Neural cell (in vitro differentiated cells): Measurements from ENCODE around the gene MBD4. TPM values are rescaled to one million over a fixed set of nuclear protein-coding genes. Genes with fewer than 3 reads are reported as not detected.
"Not testable (repeated sequence)": the region's sequence is repeated elsewhere in the genome, so short reads cannot be mapped to it uniquely, and the experiment has no call there.

ENCODE experiments used
- H2AFZ ChIP-seq: fragments of 200-600, 300-800 bp; sonication (generic), shearing (Covaris generic); 2 replicates; pipeline ENCODE4 v1.6.0; 2014; ENCODE audit warnings: low read depth, mild to moderate bottlenecking, antibody characterized with exemption, low read length, moderate library complexity
- H3F3A ChIP-seq: fragments of 200-600 bp; shearing (Covaris generic); 2 replicates; pipeline ENCODE4 v1.6.1; 2016; ENCODE audit warnings: mild to moderate bottlenecking, moderate library complexity, mixed read lengths, antibody characterized with exemption, low read length; ENCODE audit not compliant: insufficient read depth, poor library complexity, severe bottlenecking
- H3K27ac ChIP-seq: fragments of 200-600, 300-800 bp; sonication (generic), shearing (Covaris generic); 2 replicates; pipeline ENCODE4 v1.5.1; 2014; ENCODE audit warnings: mild to moderate bottlenecking, low read length, moderate library complexity
- H3K27me3 ChIP-seq: fragments of 300-800, 200-600 bp; sonication (generic), shearing (Covaris generic); 2 replicates; pipeline ENCODE4 v1.6.0; 2014; ENCODE audit warnings: mild to moderate bottlenecking, low read depth, low read length, moderate library complexity; ENCODE audit not compliant: insufficient read depth
- H3K36me3 ChIP-seq: fragments of 300-800, 200-600 bp; sonication (generic), shearing (Covaris generic); 2 replicates; pipeline ENCODE4 v1.5.1; 2014; ENCODE audit warnings: mild to moderate bottlenecking, antibody characterized with exemption, low read length, moderate library complexity; ENCODE audit not compliant: insufficient read depth
- H3K4me2 ChIP-seq: fragments of 300-800, 200-600 bp; sonication (generic), shearing (Covaris generic); 2 replicates; pipeline ENCODE4 v1.6.0; 2014; ENCODE audit warnings: mild to moderate bottlenecking, low read length
- H3K4me3 ChIP-seq: fragments of 300-800, 200-600 bp; sonication (generic), shearing (Covaris generic); 2 replicates; pipeline ENCODE4 v1.5.1; 2014; ENCODE audit warnings: mild to moderate bottlenecking, low read length, moderate library complexity
- H3K79me2 ChIP-seq: fragments of 200-600 bp; shearing (Covaris generic); replicated peaks from 2 replicates; pipeline ENCODE4 v1.6.0; 2014; ENCODE audit warnings: mild to moderate bottlenecking, low read length, moderate library complexity; ENCODE audit not compliant: insufficient read depth
- H3K9ac ChIP-seq: fragments of 300-800, 200-600 bp; sonication (generic), shearing (Covaris generic); 2 replicates; pipeline ENCODE4 v1.6.1; 2016; ENCODE audit warnings: mild to moderate bottlenecking, low read length, mixed read lengths
- H3K9me2 ChIP-seq: fragments of 200-600 bp; shearing (Covaris generic); 2 replicates; pipeline ENCODE4 v1.6.1; 2016; ENCODE audit warnings: mild to moderate bottlenecking, low read length, mixed read lengths; ENCODE audit not compliant: insufficient read depth
- H3K9me3 ChIP-seq: fragments of 200-600, 300-800 bp; sonication (generic), shearing (Covaris generic); 2 replicates; pipeline ENCODE4 v1.6.1; 2016; ENCODE audit warnings: mild to moderate bottlenecking, mixed run types, low read length, moderate library complexity, mixed read lengths
- H4K20me1 ChIP-seq: fragments of 200-600 bp; shearing (Covaris generic); 2 replicates; pipeline ENCODE4 v1.6.1; 2016; ENCODE audit warnings: mild to moderate bottlenecking, mixed run types; ENCODE audit not compliant: insufficient read depth
- EP300 ChIP-seq: fragments of 450-650 bp; conservative IDR thresholded peaks from 2 replicates; pipeline ENCODE4 v1.6.1; 2014; ENCODE audit warnings: antibody characterized with exemption, mild to moderate bottlenecking, moderate library complexity; ENCODE audit not compliant: poor library complexity, severe bottlenecking
- EZH2 ChIP-seq: fragments of 200-600, 300-800 bp; shearing (Covaris generic), sonication (generic); IDR thresholded peaks from 2 replicates; pipeline ENCODE4 v1.6.1; 2014; ENCODE audit warnings: antibody characterized with exemption, low read length, borderline replicate concordance, mild to moderate bottlenecking; ENCODE audit not compliant: insufficient read depth, poor library complexity, severe bottlenecking
- MXI1 ChIP-seq: fragments of 450-650 bp; conservative IDR thresholded peaks from 2 replicates; pipeline ENCODE4 v1.6.1; 2014; ENCODE audit warnings: antibody characterized with exemption, mild to moderate bottlenecking; ENCODE audit not compliant: poor library complexity, severe bottlenecking
- POLR2AphosphoS5 ChIP-seq: IDR thresholded peaks from 2 replicates; pipeline ENCODE4 v1.6.1; 2012
- RAD21 ChIP-seq: fragments of 450-650 bp; conservative IDR thresholded peaks from 2 replicates; pipeline ENCODE4 v1.6.1; 2014; ENCODE audit warnings: antibody characterized with exemption, mild to moderate bottlenecking, moderate library complexity
- SMC3 ChIP-seq: fragments of 450-650 bp; conservative IDR thresholded peaks from 2 replicates; pipeline ENCODE4 v1.6.1; 2014; ENCODE audit warnings: antibody characterized with exemption, mild to moderate bottlenecking, moderate library complexity; ENCODE audit not compliant: poor library complexity
- TAF1 ChIP-seq: IDR thresholded peaks from 2 replicates; pipeline ENCODE4 v1.6.1; 2012; ENCODE audit warnings: low read depth
- polyA plus RNA-seq: library from polyadenylated mRNA; depleted of rRNA; stranded (reverse); fragments of >200 nt; gene quantifications from 2 replicates; pipeline ENCODE4 v1.2.3, GENCODE V29; 2014
- TF ChIP-seq, protein P1 (sequence below): fragments of 450-650 bp; IDR thresholded peaks from 2 replicates; pipeline ENCODE4 v1.5.1; 2014; ENCODE audit warnings: antibody characterized with exemption, mild to moderate bottlenecking, moderate library complexity; ENCODE audit not compliant: poor library complexity, severe bottlenecking
- TF ChIP-seq, protein P2 (sequence below): IDR thresholded peaks from 2 replicates; pipeline ENCODE4 v1.6.1; 2012; ENCODE audit warnings: borderline replicate concordance

Gene MBD4
- polyA plus RNA-seq, 1 donor from 2014 or later = 50.0 TPM

DNA sequence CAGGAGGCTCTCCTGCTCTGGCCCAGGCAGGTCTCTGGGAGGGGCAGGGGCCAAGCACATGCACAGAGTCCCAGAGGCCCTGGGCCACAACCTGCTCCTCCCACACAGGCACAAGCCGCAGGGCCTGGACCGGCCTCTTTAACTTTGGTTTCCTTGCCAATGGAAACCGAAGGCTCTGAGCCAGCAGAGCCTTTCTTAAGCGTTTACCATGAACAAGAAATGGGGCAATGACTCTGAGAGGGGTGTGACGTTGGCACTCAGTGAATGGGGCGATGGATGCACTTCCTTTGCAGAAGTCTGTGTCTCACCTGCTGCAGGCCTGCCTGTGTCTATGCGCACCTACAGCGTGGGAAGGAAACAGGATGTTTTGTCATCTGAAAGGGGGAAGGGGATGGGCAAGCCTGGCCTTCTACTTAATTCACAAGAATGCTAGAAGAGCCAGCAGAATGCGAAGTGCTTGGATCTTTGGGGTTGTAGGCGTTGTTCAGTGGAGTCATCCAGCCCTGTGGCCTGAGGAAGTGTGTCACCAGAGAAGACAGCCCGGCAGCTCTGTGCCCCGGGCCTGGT is 42.1 kb upstream of the MBD4 start:
- no peak overlapping the region for H3K9ac ChIP-seq

DNA sequence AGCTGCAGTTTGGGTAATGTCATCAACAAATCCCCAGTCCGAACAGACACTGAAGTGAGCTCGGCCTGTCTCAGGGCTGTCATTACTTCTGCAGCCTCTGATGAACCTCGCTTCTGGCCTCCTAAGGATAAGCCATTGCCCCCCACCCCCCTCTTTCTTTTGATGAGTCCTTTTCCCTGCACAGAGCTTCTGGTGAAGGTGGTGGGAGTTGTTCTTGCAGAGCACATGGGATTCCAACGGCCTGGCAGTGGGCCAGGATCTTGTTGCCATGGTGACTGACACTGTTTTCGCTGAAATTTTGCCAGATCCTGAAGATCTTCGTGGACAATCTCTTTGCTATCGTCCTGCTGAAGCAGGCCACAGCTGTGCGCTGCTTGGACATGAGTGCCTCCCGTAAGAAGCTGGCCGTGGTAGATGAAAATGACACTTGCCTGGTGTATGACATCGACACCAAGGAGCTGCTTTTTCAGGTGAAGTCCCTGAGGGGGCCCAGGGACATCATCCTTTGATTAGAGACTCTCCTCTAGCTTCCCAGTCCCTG is 41.5 kb upstream of the MBD4 start:
- not testable (repeated sequence) for H3K27ac ChIP-seq, H3K4me2 ChIP-seq, H3K9me2 ChIP-seq, H3K9me3 ChIP-seq, H3F3A ChIP-seq, H4K20me1 ChIP-seq, H3K36me3 ChIP-seq, H2AFZ ChIP-seq, H3K27me3 ChIP-seq, H3K9ac ChIP-seq, H3K4me3 ChIP-seq, H3K79me2 ChIP-seq

More for the DNA sequence above, 42.1 kb upstream of the MBD4 start:
- no peaks in the 10 kb centered on the region for H4K20me1 ChIP-seq
- no peak overlapping the region for H3K27ac ChIP-seq
- H3K9me3 ChIP-seq = no peaks in the 10 kb centered on the region
- no peaks in the 10 kb centered on the region for H3K36me3 ChIP-seq
- no peaks in the 10 kb centered on the region for H3F3A ChIP-seq
- no peaks in the 10 kb centered on the region for H3K27me3 ChIP-seq
- no peaks in the 10 kb centered on the region for H3K79me2 ChIP-seq
- TF ChIP-seq MXI1 (no peak), EP300 (no peak), POLR2AphosphoS5 (no peak), EZH2 (no peak), RAD21 (no peak), SMC3 (no peak), TAF1 (no peak)
- TF ChIP-seq, protein P1, sequence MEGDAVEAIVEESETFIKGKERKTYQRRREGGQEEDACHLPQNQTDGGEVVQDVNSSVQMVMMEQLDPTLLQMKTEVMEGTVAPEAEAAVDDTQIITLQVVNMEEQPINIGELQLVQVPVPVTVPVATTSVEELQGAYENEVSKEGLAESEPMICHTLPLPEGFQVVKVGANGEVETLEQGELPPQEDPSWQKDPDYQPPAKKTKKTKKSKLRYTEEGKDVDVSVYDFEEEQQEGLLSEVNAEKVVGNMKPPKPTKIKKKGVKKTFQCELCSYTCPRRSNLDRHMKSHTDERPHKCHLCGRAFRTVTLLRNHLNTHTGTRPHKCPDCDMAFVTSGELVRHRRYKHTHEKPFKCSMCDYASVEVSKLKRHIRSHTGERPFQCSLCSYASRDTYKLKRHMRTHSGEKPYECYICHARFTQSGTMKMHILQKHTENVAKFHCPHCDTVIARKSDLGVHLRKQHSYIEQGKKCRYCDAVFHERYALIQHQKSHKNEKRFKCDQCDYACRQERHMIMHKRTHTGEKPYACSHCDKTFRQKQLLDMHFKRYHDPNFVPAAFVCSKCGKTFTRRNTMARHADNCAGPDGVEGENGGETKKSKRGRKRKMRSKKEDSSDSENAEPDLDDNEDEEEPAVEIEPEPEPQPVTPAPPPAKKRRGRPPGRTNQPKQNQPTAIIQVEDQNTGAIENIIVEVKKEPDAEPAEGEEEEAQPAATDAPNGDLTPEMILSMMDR = no peak
- TF ChIP-seq, protein P2, sequence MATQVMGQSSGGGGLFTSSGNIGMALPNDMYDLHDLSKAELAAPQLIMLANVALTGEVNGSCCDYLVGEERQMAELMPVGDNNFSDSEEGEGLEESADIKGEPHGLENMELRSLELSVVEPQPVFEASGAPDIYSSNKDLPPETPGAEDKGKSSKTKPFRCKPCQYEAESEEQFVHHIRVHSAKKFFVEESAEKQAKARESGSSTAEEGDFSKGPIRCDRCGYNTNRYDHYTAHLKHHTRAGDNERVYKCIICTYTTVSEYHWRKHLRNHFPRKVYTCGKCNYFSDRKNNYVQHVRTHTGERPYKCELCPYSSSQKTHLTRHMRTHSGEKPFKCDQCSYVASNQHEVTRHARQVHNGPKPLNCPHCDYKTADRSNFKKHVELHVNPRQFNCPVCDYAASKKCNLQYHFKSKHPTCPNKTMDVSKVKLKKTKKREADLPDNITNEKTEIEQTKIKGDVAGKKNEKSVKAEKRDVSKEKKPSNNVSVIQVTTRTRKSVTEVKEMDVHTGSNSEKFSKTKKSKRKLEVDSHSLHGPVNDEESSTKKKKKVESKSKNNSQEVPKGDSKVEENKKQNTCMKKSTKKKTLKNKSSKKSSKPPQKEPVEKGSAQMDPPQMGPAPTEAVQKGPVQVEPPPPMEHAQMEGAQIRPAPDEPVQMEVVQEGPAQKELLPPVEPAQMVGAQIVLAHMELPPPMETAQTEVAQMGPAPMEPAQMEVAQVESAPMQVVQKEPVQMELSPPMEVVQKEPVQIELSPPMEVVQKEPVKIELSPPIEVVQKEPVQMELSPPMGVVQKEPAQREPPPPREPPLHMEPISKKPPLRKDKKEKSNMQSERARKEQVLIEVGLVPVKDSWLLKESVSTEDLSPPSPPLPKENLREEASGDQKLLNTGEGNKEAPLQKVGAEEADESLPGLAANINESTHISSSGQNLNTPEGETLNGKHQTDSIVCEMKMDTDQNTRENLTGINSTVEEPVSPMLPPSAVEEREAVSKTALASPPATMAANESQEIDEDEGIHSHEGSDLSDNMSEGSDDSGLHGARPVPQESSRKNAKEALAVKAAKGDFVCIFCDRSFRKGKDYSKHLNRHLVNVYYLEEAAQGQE = no peak
- H3K4me2 ChIP-seq = no peak overlapping the region
- H2AFZ ChIP-seq = no peak overlapping the region
- no peak overlapping the region for H3K4me3 ChIP-seq
- no peaks in the 10 kb centered on the region for H3K9me2 ChIP-seq
